LNCaP clone FGC (cell line): ENCODE data around the gene MKLN1.

ENCODE experiments used
- DNase-seq: peaks from one replicate; pipeline ENCODE4 v3.0.0-alpha.2; 2011; ENCODE audit warnings: low read depth
- H3K4me3 ChIP-seq: 2 replicates; pipeline ENCODE4 v1.5.1; 2011; ENCODE audit warnings: mild to moderate bottlenecking, low read depth, low read length, control low read depth
- TF ChIP-seq, protein P1 (sequence below): IDR thresholded peaks from 2 replicates; pipeline ENCODE4 v1.5.1; 2012; ENCODE audit warnings: mild to moderate bottlenecking; ENCODE audit not compliant: control insufficient read depth, insufficient read depth; ENCODE audit errors: extremely low read depth

MKLN1 gene

GRCh38 chr7:131312838-131313237 is 14.8 kb upstream of the MKLN1 start:
- no peak overlapping the region for H3K4me3 ChIP-seq
- TF ChIP-seq, protein P1, sequence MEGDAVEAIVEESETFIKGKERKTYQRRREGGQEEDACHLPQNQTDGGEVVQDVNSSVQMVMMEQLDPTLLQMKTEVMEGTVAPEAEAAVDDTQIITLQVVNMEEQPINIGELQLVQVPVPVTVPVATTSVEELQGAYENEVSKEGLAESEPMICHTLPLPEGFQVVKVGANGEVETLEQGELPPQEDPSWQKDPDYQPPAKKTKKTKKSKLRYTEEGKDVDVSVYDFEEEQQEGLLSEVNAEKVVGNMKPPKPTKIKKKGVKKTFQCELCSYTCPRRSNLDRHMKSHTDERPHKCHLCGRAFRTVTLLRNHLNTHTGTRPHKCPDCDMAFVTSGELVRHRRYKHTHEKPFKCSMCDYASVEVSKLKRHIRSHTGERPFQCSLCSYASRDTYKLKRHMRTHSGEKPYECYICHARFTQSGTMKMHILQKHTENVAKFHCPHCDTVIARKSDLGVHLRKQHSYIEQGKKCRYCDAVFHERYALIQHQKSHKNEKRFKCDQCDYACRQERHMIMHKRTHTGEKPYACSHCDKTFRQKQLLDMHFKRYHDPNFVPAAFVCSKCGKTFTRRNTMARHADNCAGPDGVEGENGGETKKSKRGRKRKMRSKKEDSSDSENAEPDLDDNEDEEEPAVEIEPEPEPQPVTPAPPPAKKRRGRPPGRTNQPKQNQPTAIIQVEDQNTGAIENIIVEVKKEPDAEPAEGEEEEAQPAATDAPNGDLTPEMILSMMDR: no peak
- DNase-seq: no peak

DNA sequence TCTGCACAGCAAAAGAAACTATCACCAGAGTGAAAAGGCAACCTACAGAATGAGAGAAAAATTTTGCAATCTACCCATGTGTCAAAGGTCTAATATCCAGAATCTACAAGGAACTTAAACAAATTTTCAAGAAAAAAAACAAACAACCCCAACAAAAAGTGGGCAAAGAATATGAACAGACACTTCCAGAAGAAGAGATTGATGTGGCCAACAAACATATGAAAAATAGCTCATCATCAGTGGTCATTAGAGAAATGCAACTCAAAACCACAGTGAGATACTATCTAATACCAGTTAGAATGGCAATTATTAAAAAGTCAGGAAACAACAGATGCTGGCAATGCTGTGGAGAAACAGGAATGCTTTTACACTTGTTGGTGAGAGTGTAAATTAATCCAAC is 7.1 kb upstream of the MKLN1 start:
- DNase-seq: no peak
- TF ChIP-seq, protein P1: no peak
- H3K4me3 ChIP-seq: no peak overlapping the region

- DNase-seq: no peak
- H3K4me3 ChIP-seq: no peak overlapping the region
- TF ChIP-seq, protein P1: no peak
Observed at GRCh38 chr7:131321656-131322055, 6.0 kb upstream of the MKLN1 start.

GRCh38 chr7:131322061-131322460 is 5.6 kb upstream of the MKLN1 start:
- TF ChIP-seq, protein P1: no peak
- H3K4me3 ChIP-seq: no peak overlapping the region
- no peak for DNase-seq

DNA sequence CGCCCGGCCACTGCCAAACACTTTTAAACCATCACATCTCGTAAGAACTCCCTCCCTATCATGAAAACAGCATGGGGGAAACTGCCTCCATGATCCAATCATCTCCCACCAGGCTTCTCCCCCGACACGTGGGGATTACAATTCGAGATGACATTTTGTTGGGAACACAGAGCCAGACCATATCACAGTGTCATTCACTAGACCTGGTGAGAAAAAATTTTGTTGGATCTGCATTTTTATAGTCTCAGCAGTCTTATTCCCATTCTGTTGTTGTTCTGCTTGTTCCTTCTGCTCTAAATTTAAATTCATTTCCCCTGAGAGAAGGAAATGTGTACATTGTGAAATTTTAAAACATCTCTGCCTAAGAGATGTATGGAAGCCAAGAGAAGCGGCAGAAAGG is 4.8 kb upstream of the MKLN1 start:
- TF ChIP-seq, protein P1: no peak
- DNase-seq: no peak

DNA sequence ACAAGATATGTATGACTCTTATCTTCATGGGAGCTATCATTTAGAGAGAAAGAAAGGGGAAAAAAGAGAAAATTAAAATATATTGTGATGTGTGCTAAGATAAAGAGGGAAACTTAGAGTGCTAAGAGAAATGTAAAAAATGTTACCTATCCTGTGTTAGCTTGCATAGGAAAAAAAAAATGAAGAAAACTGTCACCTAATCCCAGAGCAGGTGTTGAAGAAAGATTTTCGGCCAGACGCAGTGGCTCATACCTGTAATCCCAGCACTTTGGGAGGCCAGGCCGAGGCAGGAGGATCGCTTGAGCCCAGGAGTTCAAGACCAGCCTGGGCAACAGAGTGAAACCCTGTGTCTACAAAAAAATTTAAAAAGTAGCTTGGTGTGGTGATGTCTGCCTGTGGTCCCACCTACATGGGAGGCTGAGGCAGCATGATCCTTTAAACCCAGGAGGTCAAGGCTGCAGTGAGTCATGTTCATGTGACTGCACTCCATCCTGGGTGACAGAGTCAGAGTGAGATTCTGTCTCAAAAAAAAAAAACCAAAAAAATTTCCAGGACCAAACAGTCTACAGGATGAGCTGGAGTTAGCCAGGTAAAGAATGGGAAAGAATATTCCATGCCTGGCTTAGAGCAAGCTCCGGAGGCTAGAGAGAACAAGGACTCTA is 2.4 kb upstream of the MKLN1 start:
- TF ChIP-seq, protein P1: no peak
- H3K4me3 ChIP-seq: no peak overlapping the region
- DNase-seq: no peak

More for the DNA sequence above, 4.8 kb upstream of the MKLN1 start:
- H3K4me3 ChIP-seq: no peak overlapping the region

DNA sequence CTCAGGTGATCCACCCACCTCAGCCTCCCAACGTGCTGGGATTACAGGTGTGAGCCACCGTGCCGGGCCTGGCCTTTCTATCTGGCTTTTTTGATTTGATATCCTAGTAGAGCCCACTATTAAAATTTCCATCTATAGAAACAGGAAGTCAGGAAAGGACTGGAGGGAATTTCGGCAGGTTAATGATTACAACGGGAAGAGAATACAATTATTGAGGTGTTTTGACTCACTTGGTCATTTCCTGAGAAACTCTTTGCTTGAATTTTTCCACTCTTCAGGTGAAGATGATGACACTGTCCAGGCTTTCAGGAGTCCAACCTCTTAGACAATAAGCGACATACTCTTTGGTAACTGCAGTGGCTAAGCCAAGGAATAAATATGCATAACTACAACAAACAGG is 1.1 kb upstream of the MKLN1 start:
- peak overlapping the region; percentile 96 for H3K4me3 ChIP-seq
- TF ChIP-seq, protein P1: no peak
- no peak for DNase-seq
